Hepatic stellate cell (primary cell): Measurements from ENCODE around the gene SIPA1L2.

Source experiments
- DNase-seq: peaks from one replicate; pipeline ENCODE4 v3.0.0; 2011; ENCODE audit warnings: low spot score

Gene SIPA1L2

GRCh38 chr1:232648316-232648715 is 18.4 kb upstream of the SIPA1L2 start:
- DNase-seq = no peak

- no peak for DNase-seq
Measured at GRCh38 chr1:232644209-232644608, 14.3 kb upstream of the SIPA1L2 start.

GRCh38 chr1:232643251-232643650 is 13.3 kb upstream of the SIPA1L2 start:
- DNase-seq = no peak

GRCh38 chr1:232641507-232641906 is 11.6 kb upstream of the SIPA1L2 start:
- DNase-seq = no peak

GRCh38 chr1:232636799-232637198 is 6.9 kb upstream of the SIPA1L2 start:
- no peak for DNase-seq

- DNase-seq = peak; percentile 38
Measured at GRCh38 chr1:232635778-232636356, 5.9 kb upstream of the SIPA1L2 start.

- no peak for DNase-seq
Measured at GRCh38 chr1:232635279-232635678, 5.3 kb upstream of the SIPA1L2 start.

- DNase-seq = no peak
Measured at GRCh38 chr1:232634096-232634495, 4.2 kb upstream of the SIPA1L2 start.

GRCh38 chr1:232630894-232631195 is 912 bp upstream of the SIPA1L2 start:
- no peak for DNase-seq

GRCh38 chr1:232629250-232630046 is 485 bp downstream of the SIPA1L2 start:
- no peak for DNase-seq

- DNase-seq = no peak
Measured at GRCh38 chr1:232628335-232629249, 1.3 kb downstream of the SIPA1L2 start.

- DNase-seq = no peak
Measured at GRCh38 chr1:232627645-232628334, 2.1 kb downstream of the SIPA1L2 start.

GRCh38 chr1:232627171-232627570 is 2.8 kb downstream of the SIPA1L2 start:
- DNase-seq = no peak

GRCh38 chr1:232626452-232626851 is 3.5 kb downstream of the SIPA1L2 start:
- DNase-seq = no peak

- no peak for DNase-seq
Measured at GRCh38 chr1:232625319-232625868, 4.5 kb downstream of the SIPA1L2 start.

- no peak for DNase-seq
Measured at GRCh38 chr1:232624546-232625281, 5.2 kb downstream of the SIPA1L2 start.

GRCh38 chr1:232622981-232623380 is 7.0 kb downstream of the SIPA1L2 start:
- no peak for DNase-seq

- no peak for DNase-seq
Measured at GRCh38 chr1:232622378-232622777, 7.6 kb downstream of the SIPA1L2 start.

GRCh38 chr1:232621050-232621449 is 8.9 kb downstream of the SIPA1L2 start:
- no peak for DNase-seq

GRCh38 chr1:232620356-232620969 is 9.5 kb downstream of the SIPA1L2 start:
- DNase-seq = no peak

GRCh38 chr1:232617237-232617636 is 12.7 kb downstream of the SIPA1L2 start:
- no peak for DNase-seq
